ENCODE results near the gene SELENOV.

GRCh38 chr19:39507715-39508364 lies 7.1 kb upstream of the SELENOV start:
- no peak for TF ChIP-seq POLR2A (IDR thresholded peaks at IDR 0.05)
- TF ChIP-seq CTCF (IDR thresholded peaks at IDR 0.05), result no peak
- no peak for TF ChIP-seq POLR2AphosphoS5 (IDR thresholded peaks at IDR 0.05)
